Ramos (cell line): ENCODE data around the gene GGT7.

Experiments
- in situ Hi-C: fragments of 300-500 bp; cut with MboI; formaldehyde crosslinking; loops from one replicate; pipeline ENCODE4 v1.14.3; 2022; ENCODE audit warnings: low sequenced_read_pairs; ENCODE audit not compliant: unreplicated experiment

GGT7 gene

DNA sequence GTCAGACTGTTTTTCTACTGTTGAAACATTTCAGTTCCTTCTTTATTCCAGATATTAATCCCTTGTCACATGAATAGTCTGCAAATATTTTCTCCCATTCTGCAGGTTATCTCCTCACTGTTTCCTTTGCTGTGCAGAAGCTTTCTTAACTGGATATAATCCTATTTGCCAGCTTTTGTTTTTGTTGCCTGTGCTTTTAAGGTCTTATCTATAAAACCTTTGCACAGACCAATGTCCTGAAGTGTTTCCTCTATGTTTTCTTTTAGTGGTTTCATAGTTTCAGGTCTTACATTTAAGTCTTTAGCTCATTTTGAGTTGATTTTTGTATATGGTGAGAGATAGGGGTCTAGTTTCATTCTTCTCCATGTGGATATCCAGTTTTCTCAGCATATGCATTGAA lies 66.4 kb downstream of the GGT7 start:
- in situ Hi-C loops: no loop called here

- in situ Hi-C loops: no loop called here
These were observed 73.8 kb downstream of the GGT7 start for GRCh38 chr20:34798871-34799270.

- in situ Hi-C loops: no loop called here
These were observed 74.3 kb downstream of the GGT7 start for GRCh38 chr20:34798328-34798727.

DNA sequence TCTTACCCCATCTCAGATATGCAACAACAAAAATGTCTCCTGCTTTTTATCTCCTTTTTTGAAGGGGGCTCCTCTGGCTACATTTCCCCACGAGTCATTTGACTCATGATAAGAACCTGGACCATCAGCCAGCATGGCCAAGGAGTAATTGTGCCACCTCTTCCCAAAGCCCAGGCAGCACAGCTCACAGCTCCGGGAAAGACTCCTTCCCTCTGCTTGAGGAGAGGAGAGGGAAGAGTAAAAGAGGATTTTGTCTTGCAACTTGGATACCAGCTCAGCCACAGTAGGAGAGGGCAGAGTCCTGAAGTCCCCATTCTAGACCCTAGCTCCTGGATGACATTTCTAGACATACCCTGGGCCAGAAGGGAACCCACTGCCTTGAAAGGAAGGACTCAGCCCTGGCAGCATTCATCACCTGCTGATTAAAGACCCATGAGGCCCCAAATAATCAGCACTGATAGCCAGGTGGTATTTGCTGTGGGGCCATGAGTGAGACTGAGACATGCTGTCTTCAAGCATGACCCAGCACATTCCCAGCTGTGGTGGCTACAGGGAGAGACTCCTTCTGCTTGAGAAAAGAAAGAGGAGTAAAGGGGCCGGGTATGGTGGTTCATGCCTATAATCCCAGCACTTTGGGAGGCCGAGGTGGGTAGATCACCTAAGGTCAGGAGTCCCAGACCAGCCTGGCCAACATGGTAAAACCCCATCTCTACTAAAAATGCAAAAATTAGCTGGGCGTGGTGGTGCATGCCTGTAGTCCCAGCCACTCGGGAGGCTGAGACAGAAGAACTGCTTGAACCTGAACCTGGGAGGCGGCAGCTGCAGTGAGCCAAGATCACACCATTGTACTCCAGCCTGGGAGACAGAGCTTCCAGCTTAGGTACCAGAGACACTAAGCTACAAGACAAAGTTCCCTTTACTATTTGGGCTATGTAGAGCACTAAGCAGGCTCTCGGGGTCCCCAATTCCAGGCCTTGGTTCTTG lies 75.4 kb downstream of the GGT7 start:
- in situ Hi-C loops: no loop called here
